HepG2 (cell line): Measurements from ENCODE around the gene NPAS2. TPM values are rescaled to one million over a fixed set of nuclear protein-coding genes. Genes with fewer than 3 reads are reported as not detected.

Experiments used
- AKAP8 ChIP-seq: sonication (generic); formaldehyde crosslinking; IDR thresholded peaks from 2 replicates; pipeline ENCODE4 v1.5.1; 2020; ENCODE audit warnings: mild to moderate bottlenecking, missing genetic modification reagents
- AKNA ChIP-seq: sonication (generic); formaldehyde crosslinking; IDR thresholded peaks from 2 replicates; pipeline ENCODE4 v1.4.0; 2020; ENCODE audit warnings: missing genetic modification reagents, borderline replicate concordance
- ATF1 ChIP-seq: IDR thresholded peaks from 2 replicates; pipeline ENCODE4 v1.6.1; 2016; ENCODE audit warnings: mild to moderate bottlenecking, control low read depth
- CENPX ChIP-seq: sonication (generic); formaldehyde crosslinking; IDR thresholded peaks from 2 replicates; pipeline ENCODE4 v1.9.0; 2021; ENCODE audit warnings: mild to moderate bottlenecking, missing genetic modification reagents, moderate library complexity
- FOXM1 ChIP-seq: sonication (generic); formaldehyde crosslinking; IDR thresholded peaks from 2 replicates; pipeline ENCODE4 v1.5.0; 2020; ENCODE audit warnings: missing genetic modification reagents
- HMG20A ChIP-seq: IDR thresholded peaks from 2 replicates; pipeline ENCODE4 v1.6.1; 2016; ENCODE audit warnings: borderline replicate concordance
- KAT7 ChIP-seq: IDR thresholded peaks from 2 replicates; pipeline ENCODE4 v1.6.1; 2018; ENCODE audit warnings: borderline replicate concordance, missing compliant biosample characterization
- MIXL1 ChIP-seq: IDR thresholded peaks from 2 replicates; pipeline ENCODE4 v1.6.1; 2016
- POLR2A ChIP-seq, 2 experiments: IDR thresholded peaks; 2 replicates each; pipeline ENCODE4 v1.6.1; 2011; ENCODE audit warnings: low read depth in 2 of 2, low read length in 2 of 2, mild to moderate bottlenecking in 1 of 2, moderate library complexity in 1 of 2; ENCODE audit not compliant: insufficient read depth in 1 of 2
- POLR2AphosphoS2 ChIP-seq: IDR thresholded peaks from 2 replicates; pipeline ENCODE4 v1.6.1; 2011; ENCODE audit warnings: low read depth, low read length, improper control_type of control experiment
- POLR2G ChIP-seq: fragments of 200-400 bp; formaldehyde crosslinking; IDR thresholded peaks from 2 replicates; pipeline ENCODE4 v1.6.1; 2018; ENCODE audit warnings: mild to moderate bottlenecking, low read depth, low read length, moderate library complexity
- RBM22 ChIP-seq: fragments of 200-400 bp; formaldehyde crosslinking; optimal IDR thresholded peaks from 2 replicates; pipeline ENCODE3; 2017; ENCODE audit warnings: mild to moderate bottlenecking, low read length, moderate library complexity
- RFX1 ChIP-seq: fragments of 450-650 bp; IDR thresholded peaks from 2 replicates; pipeline ENCODE4 v1.6.1; 2017
- SRSF4 ChIP-seq: fragments of 200-400 bp; formaldehyde crosslinking; IDR thresholded peaks from one replicate; pipeline ENCODE4 v1.6.1; 2018; ENCODE audit warnings: mild to moderate bottlenecking, low read depth, low read length, moderate library complexity; ENCODE audit not compliant: poor library complexity, severe bottlenecking
- TMF1 ChIP-seq: sonication (generic); formaldehyde crosslinking; IDR thresholded peaks from 2 replicates; pipeline ENCODE4 v1.8.1; 2022; ENCODE audit warnings: low read depth, missing genetic modification reagents
- ZBTB49 ChIP-seq: sonication (generic); formaldehyde crosslinking; IDR thresholded peaks from 2 replicates; pipeline ENCODE4 v1.4.0; 2020; ENCODE audit warnings: missing genetic modification reagents, borderline replicate concordance
- ZC3H13 ChIP-seq: sonication (generic); formaldehyde crosslinking; IDR thresholded peaks from 2 replicates; pipeline ENCODE4 v1.8.1; 2023; ENCODE audit warnings: mild to moderate bottlenecking, missing genetic modification reagents, moderate library complexity
- ZKSCAN8 ChIP-seq: IDR thresholded peaks from 2 replicates; pipeline ENCODE4 v1.6.1; 2016; ENCODE audit warnings: borderline replicate concordance, missing genetic modification reagents, missing compliant biosample characterization
- ZNF562 ChIP-seq: sonication (generic); formaldehyde crosslinking; IDR thresholded peaks from 2 replicates; pipeline ENCODE4 v1.8.0; 2022; ENCODE audit warnings: missing genetic modification reagents, borderline replicate concordance
- ZNF629 ChIP-seq: sonication (generic); formaldehyde crosslinking; conservative IDR thresholded peaks from 2 replicates; pipeline ENCODE4 v1.5.0; 2020; ENCODE audit warnings: missing genetic modification reagents
- ZNF709 ChIP-seq: sonication (generic); formaldehyde crosslinking; IDR thresholded peaks from 2 replicates; pipeline ENCODE4 v1.5.0; 2020; ENCODE audit warnings: mild to moderate bottlenecking, missing genetic modification reagents
- ZNF878 ChIP-seq: sonication (generic); formaldehyde crosslinking; IDR thresholded peaks from 2 replicates; pipeline ENCODE4 v1.8.1; 2023; ENCODE audit warnings: mild to moderate bottlenecking, missing genetic modification reagents, moderate library complexity
- ZSCAN5A ChIP-seq: sonication (generic); formaldehyde crosslinking; IDR thresholded peaks from 2 replicates; pipeline ENCODE4 v1.8.0; 2022; ENCODE audit warnings: mild to moderate bottlenecking, missing genetic modification reagents, borderline replicate concordance
- polyA plus RNA-seq, 8 experiments: library from polyadenylated mRNA; depleted of rRNA in 3 of 8; stranded (reverse) in 7 of 8; unstranded in 1 of 8; fragments of >200 nt; fragmentation: Illumina TruSeq in 4 of 8; extraction: Trizol in 4 of 8; gene quantifications; 2 replicates each; pipeline versions ENCODE4 v1.2.1 to v1.2.3, GENCODE V29; 2011 to 2016; ENCODE audit warnings: low read depth in 4 of 8, missing spikeins in 1 of 8, mixed read lengths in 1 of 8; ENCODE audit not compliant: insufficient read depth in 1 of 8
- total RNA-seq, 5 experiments: library from RNA; depleted of rRNA; stranded (reverse); fragments of >200 nt; fragmentation: Illumina TruSeq; extraction: Trizol; gene quantifications; 2 replicates each; pipeline ENCODE4 v1.2.3, GENCODE V29; 2016; ENCODE audit warnings: low read depth in 1 of 5

Gene NPAS2
- total and polyA plus RNA-seq, 2 of the 13 experiments (the other 11 are each of a cell fraction or from before 2014, with no cell fraction given): 14.8 to 37.5 TPM

GRCh38 chr2:101004620-101005325 lies 184.8 kb downstream of the NPAS2 start (continued):
- TF ChIP-seq RBM22 (peak; percentile 92), KAT7 (CRISPR knock-in tag) (no peak), ZBTB49 (CRISPR knock-in tag) (no peak), ZNF878 (CRISPR knock-in tag) (no peak), AKAP8 (CRISPR knock-in tag) (0 out of 2 replicates have a peak, but pooled peaks have one; percentile 13), MIXL1 (CRISPR knock-in tag) (no peak), CENPX (CRISPR knock-in tag) (no peak), ZSCAN5A (CRISPR knock-in tag) (0 out of 2 replicates have a peak, but pooled peaks have one; percentile 25), ZNF629 (CRISPR knock-in tag) (no peak), SRSF4 (no peak), FOXM1 (CRISPR knock-in tag) (no peak), AKNA (no peak), ZNF562 (CRISPR knock-in tag) (no peak), POLR2G (peak; percentile 52; the same call in 1 of the 2 replicates), ATF1 (CRISPR knock-in tag) (no peak), RFX1 (no peak), HMG20A (CRISPR knock-in tag) (no peak), POLR2A (IDR thresholded peaks at IDR 0.05; ENCODE audit: insufficient read depth in 1 of 2, low read depth in 2 of 2, low read length in 2 of 2) (peak; percentile 22 to 41; a peak in 3 of 4 replicates), POLR2AphosphoS2 (peak; percentile 69; the same call in 1 of the 2 replicates), TMF1 (CRISPR knock-in tag) (no peak), ZNF709 (CRISPR knock-in tag) (0 out of 2 replicates have a peak, but pooled peaks have one; percentile 44), ZC3H13 (no peak), ZKSCAN8 (CRISPR knock-in tag) (no peak)
